ENCODE results near the gene VTI1A. TPM values are rescaled to one million over a fixed set of nuclear protein-coding genes. Genes with fewer than 3 reads are reported as not detected.

Gene VTI1A
- total and polyA plus RNA-seq, 2 of the 8 experiments (the other 6 are each of a cell fraction or from before 2014, with no cell fraction given): 6.0 to 20.0 TPM

DNA sequence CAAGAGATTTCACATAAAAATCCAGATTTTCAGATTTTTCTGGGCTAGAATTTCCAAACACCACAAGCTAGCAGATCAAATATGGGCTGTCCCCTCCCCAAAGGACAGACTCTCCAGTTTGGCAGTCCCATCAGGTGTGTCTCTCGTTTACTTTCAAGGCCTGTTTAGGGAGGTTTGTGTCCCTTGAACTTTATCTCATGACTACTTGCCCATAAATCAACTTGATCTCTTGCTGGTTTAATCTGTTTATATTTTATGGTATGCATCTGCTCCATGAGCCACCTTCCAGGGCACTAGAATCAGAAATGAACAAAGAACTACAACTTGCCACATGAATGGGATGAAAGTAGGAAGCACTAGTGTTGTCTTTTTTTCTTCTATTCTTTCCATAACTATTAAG, 5.5 kb upstream of the VTI1A start:
- Histone ChIP-seq H4K5ac (ENCODE audit: insufficient read length, low read depth, low read length) (no peak overlapping the region), H3K9ac (replicated peaks in 1 of 4; ENCODE audit: extremely low read depth in 1 of 4, low read depth in 3 of 4, low read length in 3 of 4) (no peak overlapping the region), H2BK120ac (replicated peaks; ENCODE audit: low read depth, low read length) (no peak overlapping the region), H3K79me2 (ENCODE audit: control insufficient read depth in 1 of 2, insufficient read depth in 2 of 2, low read length in 2 of 2) (peaks cover 0 to 14% of the 10 kb centered on the region in 2 experiments; a peak in 3 of 4 replicates), H3K14ac (ENCODE audit: insufficient read length) (no peak overlapping the region), H4K91ac (replicated peaks; ENCODE audit: insufficient read length, low read length) (no peak overlapping the region), H3K56ac (replicated peaks; ENCODE audit: insufficient read length, low read depth, low read length) (no peak overlapping the region), H3K18ac (ENCODE audit: extremely low read depth, low read length) (no peak overlapping the region), H3K36me3 (ENCODE audit: control insufficient read depth in 2 of 4, insufficient read depth in 4 of 4, low read length in 3 of 4) (peaks cover 0 to 64% (median 18%) of the 10 kb centered on the region in 4 experiments; a peak in 7 of 8 replicates), H2BK20ac (ENCODE audit: low read length) (no peak overlapping the region), H3K9me3 (ENCODE audit: insufficient read depth in 2 of 2, low read depth in 1 of 2, low read length in 1 of 2) (no peaks in the 10 kb centered on the region), H4K8ac (ENCODE audit: extremely low read depth, insufficient read depth, low read length) (no peak overlapping the region), H2BK5ac (ENCODE audit: low read depth, low read length) (no peak overlapping the region), H3K27me3 (replicated peaks in 1 of 4; ENCODE audit: control insufficient read depth in 3 of 4, extremely low read depth in 1 of 4, insufficient read depth in 3 of 4, low read length in 3 of 4) (no peaks in the 10 kb centered on the region), H3K4me2 (ENCODE audit: insufficient read depth in 1 of 2, low read depth in 2 of 2, low read length in 2 of 2) (no peak overlapping the region), H2AFZ (ENCODE audit: low read length) (no peak overlapping the region), H3K4ac (replicated peaks; ENCODE audit: insufficient read length, low read depth, low read length) (no peak overlapping the region), H3K4me1 (replicated peaks in 1 of 4; ENCODE audit: control insufficient read depth in 3 of 4, insufficient read depth in 4 of 4, low read length in 3 of 4) (no peaks in the 10 kb centered on the region), H2BK12ac (ENCODE audit: low read depth, low read length) (no peak overlapping the region), H3K79me1 (ENCODE audit: low read depth, low read length) (0 out of 2 replicates have a peak, but pooled peaks cover 2% of the 10 kb centered on the region), H3K23me2 (ENCODE audit: low read depth, low read length) (peaks cover 3% of the 10 kb centered on the region; the same call in 1 of the 2 replicates), H3K4me3 (ENCODE audit: extremely low read depth in 1 of 4, insufficient read depth in 2 of 4, low read depth in 3 of 4, low read length in 4 of 4) (no peak overlapping the region), H3K23ac (ENCODE audit: insufficient read length) (no peak overlapping the region), H2AK5ac (ENCODE audit: low read depth, low read length) (no peak overlapping the region), H4K20me1 (replicated peaks in 1 of 2; ENCODE audit: control insufficient read depth in 1 of 2, insufficient read depth in 2 of 2, low read length in 2 of 2) (peaks cover 0 to 2% of the 10 kb centered on the region in 2 experiments), H2BK15ac (ENCODE audit: low read length) (no peak overlapping the region), H3K27ac (ENCODE audit: low read depth, low read length) (no peak overlapping the region)
- FAIRE-seq: no peak
- 75% methylated on average over 1 of the region's 1 CpG; no CpG with 5 or more reads in 1 of the 2 experiments for WGBS, 2 experiments (ENCODE audit: extremely low coverage in 1 of 2, insufficient coverage in 1 of 2, insufficient read length in 1 of 2, insufficient replicate concordance in 2 of 2, low coverage in 1 of 2, low lambda C conversion rate in 2 of 2, missing lambda C conversion rate in 1 of 2)
- TF ChIP-seq SP2 (IDR thresholded peaks at IDR 0.05; ENCODE audit: low read length) (no peak), SAP30 (IDR thresholded peaks at IDR 0.05; ENCODE audit: insufficient read depth, insufficient replicate concordance, low read length) (no peak), BRCA1 (IDR thresholded peaks at IDR 0.05; ENCODE audit: low read depth, low read length) (no peak), YY1 (IDR thresholded peaks at IDR 0.05; ENCODE audit: low read depth, low read length) (no peak), SP4 (IDR thresholded peaks at IDR 0.05; ENCODE audit: low read length) (no peak), POLR2A (IDR thresholded peaks at IDR 0.05; ENCODE audit: control extremely low read depth in 1 of 2, low read depth in 2 of 2, low read length in 2 of 2) (no peak), FOSL1 (IDR thresholded peaks at IDR 0.05; ENCODE audit: insufficient read depth, low read depth, low read length) (no peak), POLR2AphosphoS5 (IDR thresholded peaks at IDR 0.05; ENCODE audit: low read depth, low read length) (no peak), SUZ12 (IDR thresholded peaks at IDR 0.05; ENCODE audit: low read length) (no peak), CHD1 (IDR thresholded peaks at IDR 0.05; ENCODE audit: low read depth, low read length) (no peak), NRF1 (IDR thresholded peaks at IDR 0.05; ENCODE audit: low read depth, low read length) (no peak), RXRA (IDR thresholded peaks at IDR 0.05; ENCODE audit: insufficient read depth, low read depth, low read length) (no peak), KDM1A (IDR thresholded peaks at IDR 0.05; ENCODE audit: borderline replicate concordance, low read length) (no peak), KDM4A (IDR thresholded peaks at IDR 0.05; ENCODE audit: low read depth, low read length, severe bottlenecking) (no peak), TCF12 (IDR thresholded peaks at IDR 0.05; ENCODE audit: low read depth, low read length) (no peak)
- TF ChIP-seq, protein P1, sequence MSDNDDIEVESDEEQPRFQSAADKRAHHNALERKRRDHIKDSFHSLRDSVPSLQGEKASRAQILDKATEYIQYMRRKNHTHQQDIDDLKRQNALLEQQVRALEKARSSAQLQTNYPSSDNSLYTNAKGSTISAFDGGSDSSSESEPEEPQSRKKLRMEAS (IDR thresholded peaks at IDR 0.05): no peak
- CTCF ChIA-PET (ENCODE audit: partially characterized antibody): interaction anchor here (1.0 to 1.9 kb wide), 3 partner anchors 10 to 133 kb away, joined by 3 to 7 read pairs (median 4); no protein-coding TSS in a partner anchor
- no peak for DNase-seq (ENCODE audit: low read depth in 1 of 2, low spot score in 2 of 2)
- POLR2A ChIA-PET (ENCODE audit: partially characterized antibody): interaction anchor here (1.1 kb wide), 1 partner anchor 11 kb away, joined by 4 read pairs; no protein-coding TSS in a partner anchor
